ENCODE measurements around the gene TSR3. TPM values are rescaled to one million over a fixed set of nuclear protein-coding genes. Genes with fewer than 3 reads are reported as not detected.

The TSR3 gene
- polyA plus RNA-seq, 3 donors: 33.5 to 47.5 (median 38.1) TPM

DNA sequence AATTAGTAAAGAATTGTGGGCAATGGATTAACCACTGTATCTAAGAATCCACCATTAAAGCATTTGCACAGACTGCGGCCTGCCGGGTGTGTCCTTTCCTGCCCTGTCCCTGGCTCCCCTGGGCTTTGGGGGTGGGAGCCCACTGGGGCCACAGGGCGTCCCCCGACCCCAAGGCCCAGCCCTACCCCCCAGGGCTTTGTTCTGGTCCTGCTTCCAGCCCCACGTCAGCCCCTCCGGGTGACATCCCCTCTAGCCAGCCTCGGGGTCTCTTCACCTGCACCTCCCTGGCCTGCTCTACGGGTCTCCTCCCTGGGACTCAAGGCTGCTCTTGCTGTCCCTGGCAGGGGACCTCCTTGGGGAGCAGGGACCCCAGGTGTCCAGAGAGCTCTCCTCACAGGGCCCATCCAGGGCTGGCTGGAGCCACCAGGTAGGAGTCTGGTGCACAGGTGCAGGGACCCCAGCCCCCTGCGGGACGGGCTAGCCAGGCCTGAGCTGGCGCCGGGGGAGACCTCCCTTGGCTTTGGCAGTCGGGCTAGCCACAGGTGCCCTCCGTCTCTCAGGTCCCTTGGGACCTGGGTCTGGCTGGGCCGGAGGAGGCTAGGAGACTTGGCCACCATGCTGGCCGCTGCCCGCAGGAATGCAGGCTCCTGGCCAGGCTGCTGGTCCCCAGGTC lies 24.6 kb downstream of the TSR3 start:
- DNase-seq (ENCODE audit: low read depth in 3 of 3, low spot score in 2 of 3): no peak

DNA sequence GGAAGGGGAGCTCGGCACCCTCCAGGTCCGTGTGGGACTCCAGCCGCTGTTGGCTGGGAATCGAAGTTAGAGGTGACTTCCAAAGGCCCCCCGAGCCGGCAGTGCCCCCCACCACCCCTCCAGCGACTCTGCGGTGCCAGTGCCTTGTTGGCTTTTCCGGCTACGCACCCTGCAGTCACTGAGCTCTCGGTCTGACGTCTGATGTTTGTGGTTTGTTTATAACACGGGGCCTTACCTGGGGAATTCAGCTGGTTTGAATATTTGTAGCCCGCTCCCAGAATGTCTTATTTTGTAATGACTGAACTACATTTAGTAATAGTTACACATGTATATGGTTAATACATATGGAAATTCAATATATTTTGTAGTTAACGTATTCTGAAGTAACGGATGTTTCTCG lies 25.3 kb downstream of the TSR3 start:
- no peak for DNase-seq (ENCODE audit: low read depth in 3 of 3, low spot score in 2 of 3)

DNA sequence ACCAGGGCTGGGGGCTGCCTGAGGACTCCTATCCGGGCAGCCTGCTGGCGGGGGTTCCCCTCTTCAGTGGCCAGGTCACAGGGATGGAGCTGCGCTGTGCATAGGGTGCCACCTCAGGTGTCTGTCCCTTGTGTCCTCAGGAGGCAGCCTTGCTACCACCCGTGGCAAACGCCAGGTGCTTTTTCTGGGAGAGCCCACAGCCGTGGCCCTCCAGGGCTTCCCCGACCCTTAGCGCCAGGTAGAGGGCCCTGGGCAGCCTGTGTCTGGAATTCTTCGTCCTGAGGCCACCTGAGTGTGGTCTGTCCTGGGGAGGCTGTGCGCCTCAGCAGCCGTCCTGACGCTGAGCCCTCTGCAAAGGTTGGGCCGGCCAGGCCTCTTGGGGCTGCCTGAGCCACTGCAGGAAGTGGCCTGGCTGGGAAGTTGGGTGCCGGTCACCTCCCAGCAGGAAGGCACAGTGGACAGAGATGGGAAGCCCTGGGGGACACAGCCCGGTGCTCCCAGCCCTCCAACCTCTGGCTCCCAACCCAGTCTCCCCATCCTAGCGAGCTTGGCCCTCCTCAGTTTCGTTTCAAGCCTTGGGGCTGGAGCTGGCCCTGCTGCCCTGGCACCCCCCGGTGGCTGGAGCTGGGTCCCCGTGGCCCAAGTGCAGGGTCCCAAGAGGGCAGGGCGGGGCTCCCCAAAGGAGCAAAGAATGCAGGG lies 25.9 kb downstream of the TSR3 start:
- no peak for DNase-seq (ENCODE audit: low read depth in 3 of 3, low spot score in 2 of 3)

DNA sequence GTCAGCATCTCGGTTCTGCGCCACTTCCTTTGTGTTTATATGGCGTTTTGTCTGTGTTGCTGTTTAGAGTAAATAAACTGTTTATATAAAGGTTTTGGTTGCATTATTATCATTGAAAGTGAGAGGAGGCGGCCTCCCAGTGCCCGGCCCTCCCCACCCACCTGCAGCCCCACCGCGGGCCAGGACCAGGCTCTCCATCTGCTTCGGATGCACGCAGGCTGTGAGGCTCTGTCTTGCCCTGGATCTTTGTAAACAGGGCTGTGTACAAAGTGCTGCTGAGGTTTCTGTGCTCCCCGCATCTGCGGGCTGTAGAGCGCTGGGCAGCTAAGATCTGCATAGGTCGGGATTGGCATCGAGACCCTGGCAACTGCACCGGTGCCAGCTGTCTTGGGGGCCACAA lies 26.4 kb downstream of the TSR3 start:
- no peak for DNase-seq (ENCODE audit: low read depth in 3 of 3, low spot score in 2 of 3)

DNA sequence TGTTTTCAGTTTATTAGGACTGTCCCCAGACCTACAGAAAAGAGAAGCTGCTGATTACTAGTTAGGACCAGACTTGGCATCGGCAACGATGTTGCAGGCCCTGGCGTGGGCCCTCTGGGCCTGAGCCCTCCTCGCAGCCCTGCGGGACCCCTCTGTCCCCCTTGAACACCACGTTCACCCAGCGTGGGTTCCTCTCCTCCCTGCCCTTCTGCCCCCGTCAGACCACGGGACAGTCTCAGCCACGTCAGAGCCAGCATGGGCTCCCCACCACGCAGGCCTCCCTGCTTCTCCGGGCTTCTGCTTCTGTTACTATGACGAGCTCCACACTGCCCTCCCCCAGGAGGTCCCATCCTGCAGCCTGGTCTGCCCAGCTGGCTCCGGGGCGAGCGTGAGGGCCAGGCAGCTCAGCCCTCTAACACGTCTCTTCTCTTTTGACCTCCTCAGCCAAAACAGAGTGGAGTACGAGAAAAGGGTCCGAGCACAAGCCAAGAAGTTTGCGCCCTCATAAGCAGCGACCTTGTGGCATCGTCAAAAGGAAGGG lies 27.3 kb downstream of the TSR3 start:
- DNase-seq (ENCODE audit: low read depth in 3 of 3, low spot score in 2 of 3): no peak

DNA sequence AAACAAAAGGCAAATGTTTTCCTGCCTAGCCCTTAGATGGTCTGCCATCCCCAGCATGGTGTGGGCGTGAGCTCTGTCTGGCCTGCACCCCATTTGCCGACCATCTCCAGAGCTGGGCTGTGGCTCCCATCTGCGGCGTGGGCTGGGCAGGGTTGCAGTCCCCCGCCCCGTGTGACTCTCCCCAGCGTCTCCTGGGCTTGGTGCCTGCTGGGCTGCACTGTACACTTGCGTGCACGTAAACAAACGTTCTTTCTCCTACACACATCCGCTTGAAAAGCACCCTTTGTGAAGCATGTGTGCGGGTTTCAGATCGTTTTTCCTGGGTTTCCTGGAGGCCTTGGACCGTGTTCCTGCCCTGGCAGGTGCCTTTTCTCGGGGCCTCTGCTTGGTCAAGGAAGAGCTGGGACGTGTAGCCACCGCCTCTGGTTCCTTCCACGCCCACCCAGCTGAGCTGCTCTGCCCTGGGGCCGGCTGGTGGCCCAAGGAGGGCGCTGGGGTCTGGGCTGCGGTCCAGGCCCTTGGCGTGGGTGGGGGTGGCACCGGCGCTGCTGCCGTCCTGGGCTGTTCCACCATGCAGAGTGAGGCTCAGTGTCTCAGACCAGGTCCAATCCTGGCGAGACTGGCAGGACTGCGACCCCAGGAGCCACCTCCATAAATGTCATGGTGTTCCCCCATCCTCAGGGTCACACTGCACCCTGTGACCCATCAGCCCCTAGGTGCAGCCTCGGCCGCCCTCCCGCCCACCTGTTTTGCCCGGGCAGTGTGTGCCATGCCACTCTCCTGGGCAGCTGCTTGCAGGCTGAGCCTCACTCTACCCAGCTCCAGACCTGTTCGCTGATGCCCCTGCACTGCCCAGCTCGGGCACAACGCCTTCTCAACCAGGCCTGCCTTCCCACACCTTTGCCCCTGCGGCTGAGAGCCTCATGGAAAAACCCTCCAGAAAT lies 28.1 kb downstream of the TSR3 start:
- DNase-seq (ENCODE audit: low read depth in 3 of 3, low spot score in 2 of 3): no peak

DNA sequence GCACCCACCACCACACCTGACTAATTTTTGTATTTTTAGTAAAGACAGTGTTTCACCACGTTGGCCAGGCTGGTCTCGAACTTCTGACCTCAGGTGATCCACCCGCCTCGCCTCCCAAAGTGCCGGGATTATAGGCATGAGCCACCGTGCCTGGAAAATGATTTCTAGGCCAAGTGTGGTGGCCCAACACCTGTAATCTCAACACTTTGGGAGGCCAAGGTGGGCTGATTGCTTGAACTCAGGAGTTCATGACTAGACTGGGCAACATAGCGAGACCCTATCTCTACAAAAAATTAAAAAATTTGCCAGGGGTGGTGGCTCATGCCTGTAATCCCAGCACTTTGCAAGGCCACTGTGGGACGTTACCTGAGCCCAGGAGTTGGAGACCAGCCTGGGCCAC lies 29.3 kb downstream of the TSR3 start:
- DNase-seq (ENCODE audit: low read depth in 3 of 3, low spot score in 2 of 3): no peak

DNA sequence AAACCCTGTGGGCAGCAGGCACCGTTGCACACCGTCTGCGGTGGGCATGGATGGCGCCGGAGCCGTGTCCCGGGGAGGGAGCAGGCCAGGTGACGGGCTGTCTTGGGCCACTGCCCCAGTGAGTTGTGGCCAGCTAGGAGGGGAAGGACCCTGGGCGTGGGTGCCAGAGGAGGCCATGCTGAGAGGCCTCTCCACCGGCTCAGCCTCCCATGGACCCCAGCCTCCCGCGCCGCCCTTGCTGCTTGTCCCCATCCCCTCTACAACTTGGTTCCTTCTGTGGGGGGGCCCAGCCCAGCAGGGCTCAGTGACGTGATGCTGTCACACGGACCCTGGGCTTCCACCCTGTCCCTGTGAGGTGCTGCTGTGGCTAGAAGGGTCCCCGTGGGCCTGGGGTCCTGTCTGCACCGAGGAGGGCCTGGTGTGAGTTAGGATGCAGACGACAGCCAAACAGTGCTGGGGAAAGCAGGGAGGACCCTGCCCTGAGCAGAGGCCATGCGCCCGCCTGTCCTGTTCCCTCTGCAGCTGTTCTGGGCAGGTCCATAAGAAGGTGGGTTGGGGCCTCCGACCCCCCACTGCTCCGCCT lies 30.9 kb downstream of the TSR3 start:
- no peak for DNase-seq (ENCODE audit: low read depth in 3 of 3, low spot score in 2 of 3)

DNA sequence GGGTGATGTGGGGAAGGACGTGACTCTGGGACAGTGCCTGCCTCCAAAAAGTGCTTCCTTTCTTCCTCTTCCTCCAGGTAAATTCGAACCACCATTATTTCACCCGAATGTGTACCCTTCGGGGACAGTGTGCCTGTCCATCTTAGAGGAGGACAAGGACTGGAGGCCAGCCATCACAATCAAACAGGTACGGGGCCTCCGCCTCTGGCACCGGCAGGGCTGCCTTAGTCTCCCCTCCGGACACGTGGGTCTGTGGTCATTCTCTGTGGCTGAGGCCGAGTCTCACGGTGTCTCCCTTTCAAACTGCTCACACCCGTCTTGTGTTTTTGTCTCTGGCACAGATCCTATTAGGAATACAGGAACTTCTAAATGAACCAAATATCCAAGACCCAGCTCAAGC lies 31.6 kb downstream of the TSR3 start:
- DNase-seq (ENCODE audit: low read depth in 3 of 3, low spot score in 2 of 3): no peak

DNA sequence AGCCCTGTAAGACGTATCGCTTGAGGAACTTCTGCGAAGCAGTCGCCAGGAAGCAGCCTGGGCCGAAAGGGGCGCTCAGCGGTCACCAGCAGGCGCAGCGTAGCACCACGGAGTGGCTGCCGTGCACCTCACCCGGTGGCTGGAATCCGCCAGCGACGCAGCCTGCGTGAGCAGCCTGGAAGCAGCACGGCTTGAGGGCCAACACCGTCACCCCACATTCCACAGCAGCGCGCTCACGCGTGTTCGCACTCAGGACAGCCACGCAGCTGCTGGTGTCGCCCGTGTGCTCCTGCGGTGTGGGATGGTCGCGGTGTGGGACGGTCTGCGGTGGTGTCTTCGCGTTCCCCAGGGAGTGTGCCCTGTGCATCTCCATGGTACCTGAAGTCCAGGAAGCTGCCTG lies 32.6 kb downstream of the TSR3 start:
- DNase-seq (ENCODE audit: low read depth in 3 of 3, low spot score in 2 of 3): no peak

DNA sequence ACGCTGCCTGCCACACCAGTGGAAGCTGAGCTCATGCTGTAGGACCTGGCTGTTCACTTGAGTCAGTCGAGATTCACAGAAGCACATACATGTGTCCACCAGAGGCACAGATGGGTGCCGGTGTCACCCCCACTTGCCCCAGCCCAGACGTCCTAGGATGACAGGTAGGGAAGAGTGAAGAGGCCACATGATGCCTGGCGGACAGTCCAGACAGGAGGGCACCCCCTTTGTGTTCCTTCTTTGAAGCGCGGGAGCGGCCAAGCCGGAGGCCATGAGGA lies 33.5 kb downstream of the TSR3 start:
- no peak for DNase-seq (ENCODE audit: low read depth in 3 of 3, low spot score in 2 of 3)

DNA sequence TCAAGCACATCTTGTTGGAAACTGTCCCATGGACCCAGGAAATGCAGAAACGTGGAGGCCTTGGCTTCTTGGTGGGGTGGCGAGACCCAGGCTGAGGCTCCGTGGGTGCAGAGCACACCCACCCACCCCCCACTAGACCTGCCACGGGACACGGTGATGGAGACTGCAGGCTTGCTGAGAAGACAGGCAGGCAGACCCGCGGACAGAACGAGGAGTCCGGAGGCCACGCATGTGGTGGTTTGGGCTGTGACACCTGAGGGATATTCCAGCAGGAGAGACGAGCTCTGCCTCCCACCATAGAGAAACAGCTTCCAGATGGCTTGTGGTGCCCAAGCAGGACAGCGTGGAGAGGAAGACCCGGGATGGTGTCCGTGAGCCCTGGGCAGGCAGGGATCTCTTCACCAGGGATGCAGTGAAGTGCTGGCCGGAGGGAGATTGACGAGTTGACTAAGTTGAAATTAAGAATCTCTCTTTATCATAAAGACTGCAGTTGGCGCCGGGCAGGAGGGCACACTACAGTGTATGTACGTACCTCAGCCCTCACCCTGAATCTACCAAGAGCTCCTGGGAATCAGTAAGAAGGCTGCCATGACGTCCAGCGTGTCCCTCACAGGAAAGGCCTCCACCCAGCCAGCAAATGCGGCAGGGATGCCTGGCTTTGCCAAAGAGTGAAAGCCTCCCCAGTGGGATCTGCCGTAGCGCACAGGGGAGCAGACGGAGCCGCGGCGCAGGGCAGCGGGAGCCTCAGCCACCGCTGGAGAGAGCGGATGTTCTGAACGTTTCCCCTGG lies 34.0 kb downstream of the TSR3 start:
- DNase-seq (ENCODE audit: low read depth in 3 of 3, low spot score in 2 of 3): no peak

DNA sequence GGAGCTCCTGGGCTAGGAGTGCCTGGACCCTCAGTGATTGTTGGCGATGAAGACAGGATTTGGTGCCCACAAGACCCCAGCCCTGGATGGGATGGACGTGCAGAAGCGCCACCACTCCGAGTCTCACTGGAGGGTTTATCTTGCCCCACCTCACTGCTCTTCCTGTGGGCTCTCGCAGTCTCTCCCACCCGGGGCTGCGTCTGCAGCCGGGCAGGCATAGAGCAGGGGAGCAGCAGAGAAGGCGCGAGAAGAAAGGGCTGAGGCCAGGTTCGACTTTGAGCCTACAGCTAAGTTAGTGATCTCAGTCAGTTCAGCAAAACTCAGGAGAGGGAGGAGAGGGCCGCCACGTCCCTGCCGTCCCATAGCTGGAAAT lies 35.7 kb downstream of the TSR3 start:
- no peak for DNase-seq (ENCODE audit: low read depth in 3 of 3, low spot score in 2 of 3)

DNA sequence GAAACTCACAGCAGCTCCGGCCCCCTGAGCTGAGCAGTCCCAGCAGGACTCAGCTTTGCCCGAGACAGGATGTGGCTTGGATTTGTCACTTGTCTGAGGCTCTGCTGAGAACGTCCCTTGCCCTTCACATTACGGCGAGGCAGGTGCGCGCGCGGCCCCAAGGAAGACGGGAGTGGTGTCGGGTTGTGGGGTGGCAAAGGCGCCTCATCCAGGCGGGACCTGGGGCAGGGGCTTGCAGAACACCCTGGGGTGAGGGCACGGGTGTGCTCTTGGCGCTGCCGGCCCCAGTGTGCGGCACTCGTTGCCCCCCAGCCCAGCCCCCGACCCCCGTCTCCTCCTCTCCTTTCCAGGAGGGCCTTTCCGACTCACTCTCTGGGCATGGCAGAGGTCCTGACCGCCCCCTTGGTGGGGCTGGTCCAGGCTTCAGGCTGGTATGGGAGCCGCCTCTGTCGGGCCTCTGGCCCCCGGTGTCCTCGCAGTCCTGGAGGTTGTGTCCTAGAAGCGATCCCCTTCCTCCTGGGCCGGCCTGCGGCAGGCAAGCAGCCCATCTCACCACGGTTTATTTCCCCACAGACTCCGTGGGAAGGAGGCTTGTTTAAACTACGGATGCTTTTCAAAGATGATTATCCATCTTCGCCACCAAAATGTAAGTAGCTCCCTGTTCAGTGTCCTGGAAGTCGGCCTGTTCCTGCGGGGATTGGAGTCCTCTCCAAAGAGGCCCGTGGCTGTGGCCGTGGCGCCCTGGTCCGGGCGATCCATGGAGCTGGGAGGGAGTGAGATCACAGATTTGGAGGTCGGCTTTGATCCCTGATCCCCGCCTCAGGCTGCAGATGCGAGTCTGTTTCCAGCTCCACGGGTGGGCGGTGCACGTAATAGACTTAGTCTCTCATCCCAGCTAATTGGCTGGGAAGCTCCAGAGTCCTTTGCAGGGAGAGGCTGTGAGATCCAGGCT lies 36.3 kb downstream of the TSR3 start:
- DNase-seq (ENCODE audit: low read depth in 3 of 3, low spot score in 2 of 3): no peak

DNA sequence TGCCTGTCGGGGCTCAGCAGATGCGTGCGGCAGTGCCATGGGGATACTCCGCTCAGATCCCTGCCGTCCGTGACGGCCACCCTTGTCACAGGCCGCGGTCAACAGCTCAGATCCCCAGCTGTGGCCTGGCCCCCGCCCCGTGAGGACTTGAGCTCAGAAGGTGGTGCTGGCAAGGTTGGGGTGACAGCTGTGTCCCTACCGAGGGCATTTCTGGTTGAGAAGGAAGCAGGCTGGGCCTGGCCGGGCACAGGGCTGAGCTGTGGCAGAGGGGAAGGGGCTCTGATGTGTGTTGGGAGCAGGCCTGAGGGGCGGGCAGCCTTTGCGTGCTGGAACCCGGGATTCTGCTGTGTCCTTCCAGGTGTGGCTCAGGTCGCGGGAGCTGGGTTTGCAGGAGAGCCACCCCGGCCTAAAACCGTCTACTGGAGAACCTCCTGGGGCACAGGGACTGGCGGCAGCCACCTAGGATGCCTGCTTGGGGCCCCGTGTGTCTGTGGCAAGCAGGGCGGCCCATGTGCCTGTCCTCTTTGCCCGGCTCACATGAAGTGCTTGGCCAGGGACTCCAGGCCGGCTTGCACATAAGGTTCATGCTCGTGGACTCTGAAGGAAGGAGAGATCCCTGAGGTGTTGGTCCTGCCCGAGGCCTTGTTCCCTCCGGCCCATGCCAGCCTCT lies 37.1 kb downstream of the TSR3 start:
- no peak for DNase-seq (ENCODE audit: low read depth in 3 of 3, low spot score in 2 of 3)

DNA sequence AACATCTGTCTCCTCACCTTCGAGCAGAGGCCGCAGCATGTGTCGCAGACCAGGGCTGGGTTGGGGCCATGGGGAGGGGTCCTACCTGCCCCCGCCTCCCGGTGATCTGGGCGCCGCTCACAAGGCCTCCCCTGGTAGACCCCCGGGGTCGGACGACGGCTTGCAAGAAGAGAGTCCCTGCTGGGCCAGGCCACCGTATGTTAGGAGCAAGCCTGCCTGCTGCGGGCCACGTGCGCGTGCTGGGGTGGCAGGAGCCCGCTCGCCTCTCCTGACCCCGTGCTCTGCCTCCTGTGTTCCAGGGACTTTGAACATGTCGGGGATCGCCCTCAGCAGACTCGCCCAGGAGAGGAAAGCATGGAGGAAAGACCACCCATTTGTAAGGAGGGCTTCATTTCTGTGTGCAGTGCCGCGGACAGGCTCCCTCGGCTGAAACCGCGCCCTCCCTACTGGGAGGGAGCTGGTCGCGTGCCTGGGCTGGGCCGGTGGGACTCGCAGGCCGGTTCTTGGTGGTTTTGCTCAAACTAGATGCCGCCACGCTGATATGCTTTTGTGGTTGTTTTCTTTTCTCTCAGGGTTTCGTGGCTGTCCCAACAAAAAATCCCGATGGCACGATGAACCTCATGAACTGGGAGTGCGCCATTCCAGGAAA lies 37.8 kb downstream of the TSR3 start:
- DNase-seq (ENCODE audit: low read depth in 3 of 3, low spot score in 2 of 3): no peak

DNA sequence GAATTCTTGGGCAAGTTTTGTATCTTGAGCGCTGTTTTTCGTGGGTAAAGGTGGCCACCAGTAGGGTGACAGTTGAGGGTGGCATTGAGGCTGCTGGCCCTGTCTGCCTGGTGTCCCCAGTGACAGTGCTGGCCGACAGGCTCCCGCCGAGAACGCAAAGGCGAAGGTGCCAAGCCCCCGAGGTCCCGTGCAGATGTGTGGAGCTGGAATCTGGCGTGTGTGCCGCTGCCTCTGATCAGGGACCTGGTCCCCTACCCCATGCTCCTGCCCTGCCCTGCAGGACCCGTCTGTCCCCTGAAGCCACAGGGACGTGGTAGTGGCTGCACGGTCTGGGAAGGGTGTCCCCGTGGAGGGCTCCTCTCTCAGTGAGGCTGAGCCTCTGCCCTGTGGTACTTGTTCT lies 38.8 kb downstream of the TSR3 start:
- DNase-seq (ENCODE audit: low read depth in 3 of 3, low spot score in 2 of 3): no peak

DNA sequence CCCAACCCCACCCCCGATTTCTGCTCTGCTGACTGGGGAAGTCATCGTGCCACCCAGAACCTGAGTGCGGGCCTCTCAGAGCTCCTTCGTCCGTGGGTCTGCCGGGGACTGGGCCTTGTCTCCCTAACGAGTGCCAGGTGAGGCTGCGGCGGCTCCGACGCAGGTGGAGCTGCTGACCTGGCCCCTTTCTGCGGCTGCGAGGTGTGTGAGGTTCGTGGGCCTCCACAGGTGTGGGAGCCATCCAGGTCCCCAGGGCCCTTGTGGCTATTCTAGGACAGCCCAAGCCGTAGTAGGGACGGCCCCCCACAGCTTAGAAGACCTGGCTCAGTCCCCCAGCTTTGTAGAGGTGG lies 39.2 kb downstream of the TSR3 start:
- no peak for DNase-seq (ENCODE audit: low read depth in 3 of 3, low spot score in 2 of 3)

Measured in right renal cortex interstitium (tissue), 3 donors.